Stimulated activated naive B cell treated with anti-CD40 and anti-IgM and Interleukin-4, amounts not matched to agents 10 μg/mL and 1 μg/mL and 100 μg/mL, for 72 hours (primary cell): ENCODE results near the gene CFAP54.

Source experiments
- ATAC-seq, 2 donors: fragments of 150-1000 bp; cut with Tn5 transposase; replicated peaks; 2 replicates each; pipeline ENCODE4 v1.10.0; 2021; ENCODE audit warnings: moderate library complexity in 1 of 2
- DNase-seq: peaks from one replicate; pipeline ENCODE4 v3.0.0; 2021
- H3K27ac Mint-ChIP-seq: one replicate; pipeline ENCODE4 v1.8.0; 2022; ENCODE audit warnings: mild to moderate bottlenecking, mixed read lengths
- H3K27me3 Mint-ChIP-seq, 2 donors: one replicate each; pipeline ENCODE4 v1.8.0; 2022; ENCODE audit warnings: mixed read lengths in 2 of 2
- H3K36me3 Mint-ChIP-seq, 2 donors: one replicate each; pipeline ENCODE4 v1.8.0; 2022; ENCODE audit warnings: mixed read lengths in 2 of 2, mild to moderate bottlenecking in 1 of 2
- H3K4me1 Mint-ChIP-seq, 2 donors: one replicate each; pipeline ENCODE4 v1.8.0; 2022; ENCODE audit warnings: mixed read lengths in 2 of 2, mild to moderate bottlenecking in 1 of 2
- H3K4me3 Mint-ChIP-seq, 2 donors: one replicate each; pipeline ENCODE4 v1.8.0; 2022; ENCODE audit warnings: mild to moderate bottlenecking in 2 of 2, mixed read lengths in 2 of 2, moderate library complexity in 1 of 2
- H3K9me3 Mint-ChIP-seq, 2 donors: one replicate each; pipeline ENCODE4 v1.8.0; 2022; ENCODE audit warnings: mixed read lengths in 2 of 2, mild to moderate bottlenecking in 1 of 2

Gene CFAP54

GRCh38 chr12:96729886-96730285 is 240.5 kb downstream of the CFAP54 start:
- Mint-ChIP-seq H3K27me3 (peaks cover 4 to 14% of the 10 kb centered on the region in 2 donors), H3K9me3 (no peaks in the 10 kb centered on the region), H3K4me3 (no peak overlapping the region), H3K36me3 (no peaks in the 10 kb centered on the region), H3K27ac (no peak overlapping the region), H3K4me1 (peaks cover 0 to 4% of the 10 kb centered on the region in 2 donors)
- no peak for DNase-seq
- no peak for ATAC-seq

- Mint-ChIP-seq H3K36me3 (no peaks in the 10 kb centered on the region), H3K4me1 (no peaks in the 10 kb centered on the region), H3K27ac (no peak overlapping the region), H3K9me3 (peaks cover 0 to 2% of the 10 kb centered on the region in 2 donors), H3K27me3 (peaks cover 0 to 7% of the 10 kb centered on the region in 2 donors), H3K4me3 (no peak overlapping the region)
- no peak for DNase-seq
- ATAC-seq = no peak
Observed at GRCh38 chr12:96743606-96744005, 254.2 kb downstream of the CFAP54 start.

- Mint-ChIP-seq H3K4me1 (no peaks in the 10 kb centered on the region), H3K9me3 (no peaks in the 10 kb centered on the region), H3K4me3 (no peak overlapping the region), H3K27me3 (peaks cover 13 to 17% of the 10 kb centered on the region in 2 donors), H3K27ac (no peak overlapping the region), H3K36me3 (no peaks in the 10 kb centered on the region)
- ATAC-seq (no peak), DNase-seq (no peak)
Observed at GRCh38 chr12:96749999-96750398, 260.6 kb downstream of the CFAP54 start.

DNA sequence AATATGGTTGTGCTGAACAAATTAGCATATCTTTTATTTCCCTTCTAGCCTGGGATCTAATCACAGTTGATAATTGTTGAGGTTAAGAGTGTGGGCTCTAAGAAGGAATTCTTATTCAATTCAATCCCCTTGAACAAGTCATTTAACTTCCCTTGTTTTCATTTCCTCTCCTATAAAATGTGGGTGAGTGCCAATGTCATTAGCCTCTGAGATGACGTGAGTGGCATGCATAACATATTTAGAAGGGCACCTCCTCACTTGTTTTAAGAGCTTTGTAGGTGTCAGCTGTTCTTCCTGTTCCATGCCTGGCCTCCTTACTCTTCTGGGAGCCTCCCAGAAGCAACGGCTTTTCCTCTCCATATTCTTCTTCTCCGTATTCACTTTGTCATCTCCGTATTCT is 262.2 kb downstream of the CFAP54 start:
- H3K27me3 Mint-ChIP-seq = peaks cover 17% of the 10 kb centered on the region in 2 donors
- no peak for ATAC-seq

DNA sequence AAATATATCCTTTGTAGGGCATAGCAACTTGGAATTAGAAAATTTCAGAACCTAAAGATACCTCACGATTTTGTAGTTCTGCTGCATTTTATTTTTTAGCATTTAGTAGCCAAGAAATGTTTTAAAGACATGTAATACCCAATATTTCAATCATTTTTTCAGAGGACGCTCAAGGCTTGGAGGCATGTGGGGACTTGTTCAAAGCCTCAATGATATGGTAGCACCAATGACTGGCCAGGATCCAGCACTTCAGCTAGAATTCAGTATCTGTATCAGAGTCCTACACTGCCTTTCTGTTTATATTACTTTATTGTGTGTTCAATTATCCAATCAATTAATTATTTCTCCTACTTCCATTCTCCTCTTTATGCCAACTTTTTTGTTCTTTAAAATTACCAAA is 262.8 kb downstream of the CFAP54 start:
- no peak overlapping the region for H3K4me3 Mint-ChIP-seq
- no peak for DNase-seq
- no peaks in the 10 kb centered on the region for H3K4me1 Mint-ChIP-seq
- H3K9me3 Mint-ChIP-seq = no peaks in the 10 kb centered on the region
- H3K27me3 Mint-ChIP-seq = peaks cover 15 to 17% of the 10 kb centered on the region in 2 donors
- no peak for ATAC-seq
- no peak overlapping the region for H3K27ac Mint-ChIP-seq
- no peaks in the 10 kb centered on the region for H3K36me3 Mint-ChIP-seq

More for the DNA sequence above, 262.2 kb downstream of the CFAP54 start:
- H3K9me3 Mint-ChIP-seq = no peaks in the 10 kb centered on the region
- H3K4me3 Mint-ChIP-seq = no peak overlapping the region
- no peak for DNase-seq
- H3K27ac Mint-ChIP-seq = no peak overlapping the region
- no peaks in the 10 kb centered on the region for H3K4me1 Mint-ChIP-seq
- no peaks in the 10 kb centered on the region for H3K36me3 Mint-ChIP-seq

DNA sequence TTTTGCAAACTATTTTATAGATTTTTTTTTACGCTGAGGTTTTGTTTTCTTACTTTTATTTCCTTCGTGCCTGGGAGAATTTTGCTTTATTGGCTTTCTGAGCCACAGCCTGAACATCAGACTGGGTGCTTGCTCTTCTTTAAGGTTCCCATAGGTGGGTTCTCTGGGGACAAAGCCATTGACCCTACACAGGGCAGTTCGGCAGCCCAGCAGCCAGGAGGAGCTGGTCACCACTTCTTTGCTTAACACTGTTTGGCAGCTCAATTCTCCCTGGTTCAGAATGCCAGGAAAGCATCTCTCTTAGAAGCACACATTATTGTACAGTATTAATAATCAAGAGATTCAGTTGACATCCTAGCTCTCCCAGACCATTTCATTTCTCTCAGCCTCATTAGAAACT is 276.9 kb downstream of the CFAP54 start:
- ATAC-seq (no peak), DNase-seq (no peak)
- Mint-ChIP-seq H3K27ac (no peak overlapping the region), H3K9me3 (no peaks in the 10 kb centered on the region), H3K36me3 (no peaks in the 10 kb centered on the region), H3K4me1 (no peaks in the 10 kb centered on the region), H3K27me3 (peaks cover 0 to 4% of the 10 kb centered on the region in 2 donors), H3K4me3 (no peak overlapping the region)

- no peak overlapping the region for H3K27ac Mint-ChIP-seq
- DNase-seq (no peak), ATAC-seq (no peak)
- no peaks in the 10 kb centered on the region for H3K4me1 Mint-ChIP-seq
- H3K36me3 Mint-ChIP-seq = no peaks in the 10 kb centered on the region
- no peak overlapping the region for H3K4me3 Mint-ChIP-seq
- H3K27me3 Mint-ChIP-seq = peaks cover 0 to 4% of the 10 kb centered on the region in 2 donors
- H3K9me3 Mint-ChIP-seq = peaks cover 0 to 1% of the 10 kb centered on the region in 2 donors
Observed at GRCh38 chr12:96769400-96769799, 280.0 kb downstream of the CFAP54 start.

DNA sequence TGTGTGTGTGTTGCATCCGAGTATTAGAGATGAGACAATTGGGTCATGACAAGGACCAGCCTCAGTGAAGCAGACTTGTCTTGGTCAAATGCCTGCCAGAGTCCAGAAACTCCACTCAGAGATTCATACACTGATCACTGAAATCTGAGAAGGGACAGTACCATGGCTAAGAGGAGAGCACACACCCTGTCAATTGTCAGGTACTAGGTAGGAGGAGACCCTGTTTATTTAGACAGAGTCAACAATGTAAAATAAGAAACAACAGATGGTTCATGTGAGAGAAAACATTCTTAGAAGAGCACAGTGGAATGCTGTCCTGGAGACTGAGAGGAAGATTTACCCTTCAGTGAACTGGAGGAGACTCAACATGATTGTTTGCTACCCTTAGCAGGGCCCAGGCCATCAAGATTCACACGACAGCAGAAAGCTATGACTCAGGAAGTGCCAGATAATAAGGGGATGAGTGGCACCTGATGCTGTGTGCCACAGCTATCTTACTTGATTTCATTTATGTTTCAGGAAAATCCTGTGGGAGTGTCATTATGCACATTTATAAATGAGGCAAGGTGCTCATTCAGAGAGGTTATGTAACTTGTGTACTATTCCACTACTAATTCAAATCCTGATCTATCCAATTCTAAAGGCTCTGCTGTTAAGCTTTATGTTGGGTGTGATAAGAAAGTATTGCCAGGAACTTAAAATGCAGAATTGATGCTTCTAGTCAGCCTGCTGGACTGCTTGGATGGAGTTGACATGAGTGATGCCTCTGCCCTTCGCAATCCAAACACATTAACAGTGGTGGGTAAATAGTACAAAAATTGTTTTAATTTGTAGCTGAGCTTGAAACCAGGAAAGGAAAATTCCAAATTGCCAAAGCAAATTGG is 281.1 kb downstream of the CFAP54 start:
- Mint-ChIP-seq H3K4me1 (no peaks in the 10 kb centered on the region), H3K27me3 (peaks cover 0 to 4% of the 10 kb centered on the region in 2 donors), H3K9me3 (peaks cover 0 to 1% of the 10 kb centered on the region in 2 donors), H3K4me3 (no peak overlapping the region), H3K36me3 (no peaks in the 10 kb centered on the region), H3K27ac (no peak overlapping the region)
- ATAC-seq = no peak
- DNase-seq = no peak

- Mint-ChIP-seq H3K4me1 (no peaks in the 10 kb centered on the region), H3K27me3 (no peaks in the 10 kb centered on the region), H3K27ac (no peak overlapping the region), H3K9me3 (peaks cover 0 to 1% of the 10 kb centered on the region in 2 donors), H3K36me3 (no peaks in the 10 kb centered on the region), H3K4me3 (no peak overlapping the region)
- no peak for DNase-seq
- ATAC-seq = no peak
Observed at GRCh38 chr12:96773031-96773430, 283.7 kb downstream of the CFAP54 start.

GRCh38 chr12:96774496-96775256 is 285.3 kb downstream of the CFAP54 start:
- Mint-ChIP-seq H3K4me3 (no peak overlapping the region), H3K36me3 (no peaks in the 10 kb centered on the region), H3K4me1 (no peaks in the 10 kb centered on the region), H3K27me3 (no peaks in the 10 kb centered on the region), H3K27ac (no peak overlapping the region), H3K9me3 (peaks cover 0 to 1% of the 10 kb centered on the region in 2 donors)
- DNase-seq (no peak), ATAC-seq (no peak)

GRCh38 chr12:96776908-96777307 is 287.5 kb downstream of the CFAP54 start:
- Mint-ChIP-seq H3K27ac (no peak overlapping the region), H3K36me3 (no peaks in the 10 kb centered on the region), H3K27me3 (peaks cover 0 to 5% of the 10 kb centered on the region in 2 donors), H3K4me3 (no peak overlapping the region), H3K9me3 (peaks cover 0 to 1% of the 10 kb centered on the region in 2 donors), H3K4me1 (no peaks in the 10 kb centered on the region)
- DNase-seq (no peak), ATAC-seq (no peak)

DNA sequence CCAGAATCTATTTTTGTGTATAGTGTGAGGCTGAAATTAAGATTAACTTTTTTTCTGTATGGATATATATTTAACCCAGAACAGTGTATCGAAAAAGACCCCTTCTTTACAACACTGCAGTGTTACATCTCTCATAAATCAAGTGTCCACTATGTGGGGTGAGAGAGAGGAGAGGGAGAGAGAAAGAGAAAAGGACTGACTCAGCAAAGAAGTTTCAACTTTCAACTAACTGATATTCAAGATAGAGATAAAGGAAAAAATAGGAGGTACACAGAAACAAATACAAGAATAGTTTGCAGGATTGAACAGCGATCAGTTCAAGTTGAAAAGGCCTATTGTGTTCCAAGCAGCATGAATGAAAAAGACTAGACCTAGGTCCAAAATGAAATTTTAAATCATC is 291.0 kb downstream of the CFAP54 start:
- DNase-seq (no peak), ATAC-seq (no peak)
- Mint-ChIP-seq H3K4me3 (no peak overlapping the region), H3K27me3 (peaks cover 0 to 5% of the 10 kb centered on the region in 2 donors), H3K9me3 (no peaks in the 10 kb centered on the region), H3K27ac (no peak overlapping the region), H3K36me3 (no peaks in the 10 kb centered on the region), H3K4me1 (no peaks in the 10 kb centered on the region)

DNA sequence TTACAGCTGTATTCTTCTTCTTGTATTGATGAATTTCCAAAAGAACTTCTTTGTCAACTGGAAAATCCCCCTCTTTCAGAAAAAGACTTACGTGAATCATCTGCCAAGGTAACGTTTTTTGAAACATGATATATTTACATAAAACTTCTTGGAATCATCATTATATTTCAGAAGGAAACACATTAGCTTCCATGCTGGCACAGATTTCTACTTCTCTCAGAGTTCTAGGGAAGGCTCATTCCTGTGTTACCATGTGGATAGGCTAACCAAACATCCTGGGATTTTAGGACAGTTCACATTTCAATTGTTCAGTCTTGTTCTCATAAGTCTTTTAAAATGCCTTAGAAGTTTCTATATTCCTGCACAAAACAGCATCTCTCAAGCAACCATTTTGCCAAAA is 297.4 kb downstream of the CFAP54 start:
- Mint-ChIP-seq H3K4me3 (no peak overlapping the region), H3K27me3 (no peaks in the 10 kb centered on the region), H3K36me3 (no peaks in the 10 kb centered on the region), H3K27ac (no peak overlapping the region), H3K9me3 (no peaks in the 10 kb centered on the region), H3K4me1 (no peaks in the 10 kb centered on the region)
- ATAC-seq = no peak
- DNase-seq = no peak

GRCh38 chr12:96803969-96804368 is 314.6 kb downstream of the CFAP54 start:
- no peak overlapping the region for H3K4me3 Mint-ChIP-seq
- no peak overlapping the region for H3K27ac Mint-ChIP-seq
- H3K4me1 Mint-ChIP-seq = no peaks in the 10 kb centered on the region
- H3K9me3 Mint-ChIP-seq = peaks cover 10 to 11% of the 10 kb centered on the region in 2 donors
- H3K36me3 Mint-ChIP-seq = no peaks in the 10 kb centered on the region
- no peak for DNase-seq
- peaks cover 0 to 6% of the 10 kb centered on the region in 2 donors for H3K27me3 Mint-ChIP-seq
- ATAC-seq = no peak

- no peak overlapping the region for H3K4me3 Mint-ChIP-seq
- DNase-seq = no peak
- ATAC-seq = no peak
- no peaks in the 10 kb centered on the region for H3K36me3 Mint-ChIP-seq
- H3K27me3 Mint-ChIP-seq = no peaks in the 10 kb centered on the region
- H3K27ac Mint-ChIP-seq = no peak overlapping the region
- H3K4me1 Mint-ChIP-seq = no peaks in the 10 kb centered on the region
- H3K9me3 Mint-ChIP-seq = peaks cover 10 to 12% of the 10 kb centered on the region in 2 donors
Observed at GRCh38 chr12:96806272-96806671, 316.9 kb downstream of the CFAP54 start.
